HEK293 (cell line): Measurements from ENCODE around the gene DCTN2.

ENCODE experiments used
- CTCF ChIA-PET: fragments of 350-600 bp; formaldehyde crosslinking; extraction: SDS; loops from one replicate; lab custom pipeline; 2021; ENCODE audit warnings: antibody characterized with exemption; lab: Yijun Ruan, JAX
- POLR2A ChIA-PET: fragments of 300-600 bp; formaldehyde crosslinking; extraction: SDS; loops from one replicate; lab custom pipeline; 2020; ENCODE audit warnings: antibody characterized with exemption, inconsistent platforms; lab: Yijun Ruan, JAX
- H3K27ac ChIP-seq: fragments of 200-500 bp; sonication (Bioruptor generic); 2 replicates; pipeline ENCODE4 v1.5.1; 2014; ENCODE audit warnings: low read depth, low read length, control low read depth, inconsistent platforms; ENCODE audit errors: extremely low read depth
- H3K36me3 ChIP-seq, 2 experiments: fragments of 200-500 bp in 1 of 2; sonication (Bioruptor generic) in 1 of 2; 1 replicate in 1 of 2; 2 replicates in 1 of 2; pipeline ENCODE4 v1.5.1; 2014 to 2017; ENCODE audit warnings: inconsistent platforms in 2 of 2, low read length in 2 of 2; ENCODE audit not compliant: control insufficient read depth in 2 of 2, insufficient read depth in 1 of 2
- H3K4me1 ChIP-seq: fragments of 200-500 bp; sonication (Bioruptor generic); 2 replicates; pipeline ENCODE4 v1.5.1; 2014; ENCODE audit warnings: mild to moderate bottlenecking, low read length, inconsistent platforms; ENCODE audit not compliant: control insufficient read depth, insufficient read depth
- H3K4me3 ChIP-seq: 2 replicates; pipeline ENCODE4 v1.5.1; 2011; ENCODE audit warnings: low read depth, mild to moderate bottlenecking, control low read depth, low read length, moderate library complexity
- H3K9me3 ChIP-seq: fragments of 200-500 bp; sonication (Bioruptor generic); 2 replicates; pipeline ENCODE4 v1.5.1; 2014; ENCODE audit warnings: low read depth, low read length, inconsistent platforms; ENCODE audit not compliant: control insufficient read depth, insufficient read depth
- BCL11A ChIP-seq: fragments of 450-650 bp; formaldehyde crosslinking; IDR thresholded peaks from 2 replicates; pipeline ENCODE4 v1.5.1; 2016; ENCODE audit warnings: low read depth, missing biosample characterization, missing genetic modification characterization
- FEZF1 ChIP-seq: fragments of 450-650 bp; formaldehyde crosslinking; IDR thresholded peaks from 2 replicates; pipeline ENCODE4 v1.5.1; 2016; ENCODE audit warnings: missing biosample characterization, missing genetic modification characterization
- GLI2 ChIP-seq: fragments of 450-650 bp; formaldehyde crosslinking; IDR thresholded peaks from 2 replicates; pipeline ENCODE4; 2017; ENCODE audit warnings: missing biosample characterization, missing genetic modification characterization, low read depth, borderline replicate concordance
- HOXA7 ChIP-seq: sonication (generic); formaldehyde crosslinking; IDR thresholded peaks from 2 replicates; pipeline ENCODE4 v1.8.1; 2022; ENCODE audit warnings: missing genetic modification reagents, borderline replicate concordance
- HOXD13 ChIP-seq: sonication (generic); formaldehyde crosslinking; IDR thresholded peaks from 2 replicates; pipeline ENCODE4 v1.8.0; 2022; ENCODE audit warnings: missing genetic modification reagents, borderline replicate concordance
- KLF9 ChIP-seq: fragments of 450-650 bp; formaldehyde crosslinking; IDR thresholded peaks from 2 replicates; pipeline ENCODE4 v1.5.1; 2016; ENCODE audit warnings: missing biosample characterization, missing genetic modification characterization, low read depth
- PRDM6 ChIP-seq: fragments of 450-650 bp; formaldehyde crosslinking; IDR thresholded peaks from 2 replicates; pipeline ENCODE4 v1.5.1; 2017; ENCODE audit warnings: missing biosample characterization, missing genetic modification characterization
- SCRT2 ChIP-seq: fragments of 450-650 bp; formaldehyde crosslinking; IDR thresholded peaks from 2 replicates; pipeline ENCODE4 v1.5.1; 2016; ENCODE audit warnings: missing biosample characterization, missing genetic modification characterization
- TRIM28 ChIP-seq: IDR thresholded peaks from 2 replicates; pipeline ENCODE4 v1.6.1; 2011; ENCODE audit warnings: low read length, control low read depth, borderline replicate concordance
- WT1 ChIP-seq: fragments of 450-650 bp; formaldehyde crosslinking; IDR thresholded peaks from 2 replicates; pipeline ENCODE4 v1.5.1; 2016; ENCODE audit warnings: missing biosample characterization, missing genetic modification characterization
- YY1 ChIP-seq: fragments of 450-650 bp; formaldehyde crosslinking; IDR thresholded peaks from 2 replicates; pipeline ENCODE4 v1.5.1; 2018; ENCODE audit warnings: missing biosample characterization, missing genetic modification characterization
- ZBTB21 ChIP-seq: fragments of 450-650 bp; formaldehyde crosslinking; IDR thresholded peaks from 2 replicates; pipeline ENCODE4 v1.5.1; 2017; ENCODE audit warnings: missing biosample characterization, missing genetic modification characterization
- ZEB2 ChIP-seq: fragments of 450-650 bp; formaldehyde crosslinking; IDR thresholded peaks from 2 replicates; pipeline ENCODE4 v1.5.1; 2016; ENCODE audit warnings: missing biosample characterization, missing genetic modification characterization
- ZFP3 ChIP-seq: fragments of 450-650 bp; formaldehyde crosslinking; IDR thresholded peaks from 2 replicates; pipeline ENCODE4 v1.5.1; 2016; ENCODE audit warnings: low read depth, missing biosample characterization, missing genetic modification characterization
- ZNF146 ChIP-seq: fragments of 450-650 bp; formaldehyde crosslinking; IDR thresholded peaks from 2 replicates; pipeline ENCODE4 v1.5.1; 2016; ENCODE audit warnings: missing biosample characterization, missing genetic modification characterization
- ZNF174 ChIP-seq: fragments of 450-650 bp; formaldehyde crosslinking; IDR thresholded peaks from 2 replicates; pipeline ENCODE4 v1.5.0; 2017; ENCODE audit warnings: missing biosample characterization, mild to moderate bottlenecking, missing genetic modification characterization
- ZNF175 ChIP-seq: fragments of 450-650 bp; formaldehyde crosslinking; IDR thresholded peaks from 2 replicates; pipeline ENCODE4 v1.5.1; 2016; ENCODE audit warnings: missing biosample characterization, missing genetic modification characterization
- ZNF184 ChIP-seq: fragments of 450-650 bp; IDR thresholded peaks from 2 replicates; pipeline ENCODE4 v1.5.1; 2018; ENCODE audit warnings: missing biosample characterization, mild to moderate bottlenecking, missing genetic modification characterization
- ZNF266 ChIP-seq: fragments of 450-650 bp; formaldehyde crosslinking; IDR thresholded peaks from 2 replicates; pipeline ENCODE4 v1.5.1; 2016; ENCODE audit warnings: missing biosample characterization, missing genetic modification characterization, low read depth
- ZNF324 ChIP-seq: fragments of 450-650 bp; formaldehyde crosslinking; IDR thresholded peaks from 2 replicates; pipeline ENCODE4 v1.5.1; 2016; ENCODE audit warnings: missing biosample characterization, missing genetic modification characterization
- ZNF335 ChIP-seq: fragments of 450-650 bp; formaldehyde crosslinking; conservative IDR thresholded peaks from 2 replicates; pipeline ENCODE4 v1.5.1; 2016; ENCODE audit warnings: missing biosample characterization, missing genetic modification characterization
- ZNF48 ChIP-seq: fragments of 450-650 bp; formaldehyde crosslinking; IDR thresholded peaks from 2 replicates; pipeline ENCODE4 v1.5.1; 2016; ENCODE audit warnings: missing biosample characterization, missing genetic modification characterization
- ZNF514 ChIP-seq: fragments of 450-650 bp; formaldehyde crosslinking; IDR thresholded peaks from 2 replicates; pipeline ENCODE4 v1.5.1; 2016; ENCODE audit warnings: missing biosample characterization, missing genetic modification characterization
- ZNF521 ChIP-seq: fragments of 450-650 bp; formaldehyde crosslinking; IDR thresholded peaks from 2 replicates; pipeline ENCODE4 v1.5.1; 2017; ENCODE audit warnings: missing biosample characterization, mild to moderate bottlenecking, missing genetic modification characterization
- ZNF544 ChIP-seq: fragments of 450-650 bp; formaldehyde crosslinking; IDR thresholded peaks from 2 replicates; pipeline ENCODE4 v1.5.0; 2017; ENCODE audit warnings: missing biosample characterization, missing genetic modification characterization
- ZNF560 ChIP-seq: fragments of 450-650 bp; formaldehyde crosslinking; IDR thresholded peaks from 2 replicates; pipeline ENCODE4 v1.5.1; 2017; ENCODE audit warnings: missing biosample characterization, missing genetic modification characterization, borderline replicate concordance
- ZNF600 ChIP-seq: fragments of 450-650 bp; formaldehyde crosslinking; IDR thresholded peaks from 2 replicates; pipeline ENCODE4 v1.5.1; 2016; ENCODE audit warnings: missing biosample characterization, missing genetic modification characterization
- ZNF610 ChIP-seq: fragments of 450-650 bp; formaldehyde crosslinking; IDR thresholded peaks from 2 replicates; pipeline ENCODE4 v1.5.1; 2016; ENCODE audit warnings: missing biosample characterization, missing genetic modification characterization, borderline replicate concordance
- ZNF624 ChIP-seq: fragments of 450-650 bp; formaldehyde crosslinking; IDR thresholded peaks from 2 replicates; pipeline ENCODE4 v1.5.1; 2017; ENCODE audit warnings: missing biosample characterization, missing genetic modification characterization
- ZNF658 ChIP-seq: fragments of 450-650 bp; formaldehyde crosslinking; IDR thresholded peaks from 2 replicates; pipeline ENCODE4; 2016; ENCODE audit warnings: missing biosample characterization, missing genetic modification characterization
- ZNF670 ChIP-seq: fragments of 450-650 bp; formaldehyde crosslinking; IDR thresholded peaks from 2 replicates; pipeline ENCODE4 v1.5.1; 2016; ENCODE audit warnings: missing biosample characterization, missing genetic modification characterization, low read depth
- ZNF677 ChIP-seq: fragments of 450-650 bp; IDR thresholded peaks from 2 replicates; pipeline ENCODE4 v1.5.0; 2018; ENCODE audit warnings: missing biosample characterization, mild to moderate bottlenecking, missing genetic modification characterization, moderate library complexity
- ZNF692 ChIP-seq: fragments of 450-650 bp; formaldehyde crosslinking; IDR thresholded peaks from 2 replicates; pipeline ENCODE4 v1.5.1; 2016; ENCODE audit warnings: missing biosample characterization, missing genetic modification characterization
- ZNF843 ChIP-seq: fragments of 450-650 bp; formaldehyde crosslinking; IDR thresholded peaks from 2 replicates; pipeline ENCODE4 v1.5.1; 2016; ENCODE audit warnings: missing biosample characterization, missing genetic modification characterization
- TF ChIP-seq, protein P1 (sequence below): fragments of 450-650 bp; formaldehyde crosslinking; IDR thresholded peaks from 2 replicates; pipeline ENCODE4; 2016; ENCODE audit warnings: missing biosample characterization, missing genetic modification characterization
- TF ChIP-seq, protein P2 (sequence below): fragments of 450-650 bp; formaldehyde crosslinking; IDR thresholded peaks from 2 replicates; pipeline ENCODE4 v1.5.1; 2016; ENCODE audit warnings: missing biosample characterization, missing genetic modification characterization
- TF ChIP-seq, protein P3 (sequence below): sonication (generic); formaldehyde crosslinking; IDR thresholded peaks from 2 replicates; pipeline ENCODE4 v1.8.1; 2022; ENCODE audit warnings: mild to moderate bottlenecking, moderate library complexity, missing genetic modification reagents

Gene DCTN2

DNA sequence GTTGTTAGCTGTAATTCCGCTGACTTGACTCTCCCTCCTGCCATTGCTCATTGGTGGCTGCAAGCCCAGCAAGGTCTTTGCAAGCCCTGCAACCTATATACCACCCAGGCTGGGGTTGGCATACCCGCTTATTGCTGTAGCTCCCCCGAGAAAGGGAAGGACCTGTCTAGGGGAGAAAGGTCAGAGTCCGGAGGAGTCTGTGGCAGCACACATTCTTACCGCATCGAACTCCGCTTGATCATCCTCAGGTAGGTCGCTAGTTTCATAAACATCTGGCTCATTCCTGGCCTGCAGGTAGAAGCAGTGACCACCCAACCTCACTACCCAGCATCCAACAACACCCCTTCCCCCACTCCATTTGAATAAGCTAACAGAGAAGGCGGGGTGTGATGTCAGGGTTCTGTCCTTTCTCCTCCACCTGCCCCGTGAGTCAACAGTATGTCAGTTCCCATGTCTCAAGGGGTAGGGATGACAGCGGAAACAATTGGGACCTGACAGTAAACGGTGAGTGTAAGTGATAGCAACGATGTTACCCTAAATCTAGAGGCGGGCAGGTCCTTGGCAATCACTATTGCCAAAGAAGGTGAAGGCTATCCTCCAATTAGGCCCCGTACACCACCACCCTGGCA, 1.1 kb downstream of the DCTN2 start (continued):
- TF ChIP-seq, protein P1, sequence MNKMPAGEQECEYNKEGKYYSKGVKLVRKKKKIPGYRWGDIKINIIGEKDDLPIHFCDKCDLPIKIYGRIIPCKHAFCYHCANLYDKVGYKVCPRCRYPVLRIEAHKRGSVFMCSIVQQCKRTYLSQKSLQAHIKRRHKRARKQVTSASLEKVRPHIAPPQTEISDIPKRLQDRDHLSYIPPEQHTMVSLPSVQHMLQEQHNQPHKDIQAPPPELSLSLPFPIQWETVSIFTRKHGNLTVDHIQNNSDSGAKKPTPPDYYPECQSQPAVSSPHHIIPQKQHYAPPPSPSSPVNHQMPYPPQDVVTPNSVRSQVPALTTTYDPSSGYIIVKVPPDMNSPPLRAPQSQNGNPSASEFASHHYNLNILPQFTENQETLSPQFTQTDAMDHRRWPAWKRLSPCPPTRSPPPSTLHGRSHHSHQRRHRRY = no peak
- TF ChIP-seq ZNF600 (tag by site-specific recombination) (peak; percentile 45), SCRT2 (no peak)

GRCh38 chr12:57543581-57543980, 3.4 kb downstream of the DCTN2 start:
- H3K4me1 ChIP-seq = peaks cover 3% of the 10 kb centered on the region

GRCh38 chr12:57541717-57542116, 5.3 kb downstream of the DCTN2 start:
- Histone ChIP-seq H3K4me1 (peaks cover 3% of the 10 kb centered on the region), H3K9me3 (no peaks in the 10 kb centered on the region), H3K27ac (no peak overlapping the region), H3K4me3 (no peak overlapping the region), H3K36me3 (peaks cover 4 to 79% of the 10 kb centered on the region in 2 experiments; a peak in 2 of 3 replicates)
- CTCF ChIA-PET = interaction anchor here (1.6 kb wide), 1 partner anchor 42 kb away, joined by 5 read pairs; no protein-coding TSS in a partner anchor
- POLR2A ChIA-PET = interaction anchor here (1.3 kb wide), 1 partner anchor 9 kb away, joined by 3 read pairs; no protein-coding TSS in a partner anchor
- TF ChIP-seq ZNF843 (tag by site-specific recombination) (no peak), WT1 (tag by site-specific recombination) (no peak), PRDM6 (no peak), ZNF610 (tag by site-specific recombination) (no peak), KLF9 (no peak), ZNF174 (tag by site-specific recombination) (no peak), YY1 (tag by site-specific recombination) (no peak), ZNF658 (no peak), ZFP3 (tag by site-specific recombination) (no peak), ZNF324 (tag by site-specific recombination) (no peak), ZNF670 (tag by site-specific recombination) (no peak), ZNF184 (tag by site-specific recombination) (no peak), ZNF692 (tag by site-specific recombination) (no peak), ZEB2 (tag by site-specific recombination) (no peak), ZBTB21 (no peak), ZNF544 (tag by site-specific recombination) (no peak)

More at GRCh38 chr12:57543581-57543980, 3.4 kb downstream of the DCTN2 start:
- TF ChIP-seq ZNF560 = no peak
- no peak for TF ChIP-seq GLI2 (tag by site-specific recombination)
- TF ChIP-seq, protein P2, sequence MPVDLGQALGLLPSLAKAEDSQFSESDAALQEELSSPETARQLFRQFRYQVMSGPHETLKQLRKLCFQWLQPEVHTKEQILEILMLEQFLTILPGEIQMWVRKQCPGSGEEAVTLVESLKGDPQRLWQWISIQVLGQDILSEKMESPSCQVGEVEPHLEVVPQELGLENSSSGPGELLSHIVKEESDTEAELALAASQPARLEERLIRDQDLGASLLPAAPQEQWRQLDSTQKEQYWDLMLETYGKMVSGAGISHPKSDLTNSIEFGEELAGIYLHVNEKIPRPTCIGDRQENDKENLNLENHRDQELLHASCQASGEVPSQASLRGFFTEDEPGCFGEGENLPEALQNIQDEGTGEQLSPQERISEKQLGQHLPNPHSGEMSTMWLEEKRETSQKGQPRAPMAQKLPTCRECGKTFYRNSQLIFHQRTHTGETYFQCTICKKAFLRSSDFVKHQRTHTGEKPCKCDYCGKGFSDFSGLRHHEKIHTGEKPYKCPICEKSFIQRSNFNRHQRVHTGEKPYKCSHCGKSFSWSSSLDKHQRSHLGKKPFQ (tag by site-specific recombination) = no peak
- TF ChIP-seq ZNF521 (tag by site-specific recombination) = no peak
- TF ChIP-seq ZNF624 = no peak
- TF ChIP-seq, protein P3, sequence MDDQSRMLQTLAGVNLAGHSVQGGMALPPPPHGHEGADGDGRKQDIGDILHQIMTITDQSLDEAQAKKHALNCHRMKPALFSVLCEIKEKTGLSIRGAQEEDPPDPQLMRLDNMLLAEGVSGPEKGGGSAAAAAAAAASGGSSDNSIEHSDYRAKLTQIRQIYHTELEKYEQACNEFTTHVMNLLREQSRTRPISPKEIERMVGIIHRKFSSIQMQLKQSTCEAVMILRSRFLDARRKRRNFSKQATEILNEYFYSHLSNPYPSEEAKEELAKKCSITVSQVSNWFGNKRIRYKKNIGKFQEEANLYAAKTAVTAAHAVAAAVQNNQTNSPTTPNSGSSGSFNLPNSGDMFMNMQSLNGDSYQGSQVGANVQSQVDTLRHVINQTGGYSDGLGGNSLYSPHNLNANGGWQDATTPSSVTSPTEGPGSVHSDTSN = no peak
- TF ChIP-seq HOXA7 = no peak
- no peak for TF ChIP-seq FEZF1 (tag by site-specific recombination)
- TF ChIP-seq ZNF514 = no peak
- no peak for TF ChIP-seq ZNF266 (tag by site-specific recombination)
- TF ChIP-seq ZNF48 (tag by site-specific recombination) = no peak
- TF ChIP-seq ZNF335 (tag by site-specific recombination) = no peak
- no peak for TF ChIP-seq HOXD13 (CRISPR knock-in tag)
- TF ChIP-seq BCL11A (tag by site-specific recombination) = no peak
- no peak for TF ChIP-seq TRIM28
- TF ChIP-seq ZNF677 (tag by site-specific recombination) = no peak
- no peak for TF ChIP-seq WT1 (tag by site-specific recombination)
- TF ChIP-seq ZNF146 (tag by site-specific recombination) = no peak
- no peak for TF ChIP-seq ZNF175 (tag by site-specific recombination)
- TF ChIP-seq ZBTB21 = no peak
- H3K27ac ChIP-seq = no peak overlapping the region
- ChIA-PET POLR2A (interaction anchor here (0.6 to 1.1 kb wide), 2 partner anchors 62 to 817 kb away, joined by 3 read pairs; partner anchors contain the start of gene DTX3), CTCF (no interaction called here)
- peaks cover 4 to 67% of the 10 kb centered on the region in 2 experiments; a peak in 2 of 3 replicates for H3K36me3 ChIP-seq
- no peak overlapping the region for H3K4me3 ChIP-seq
- no peaks in the 10 kb centered on the region for H3K9me3 ChIP-seq
